B cell (primary cell): ENCODE data around the gene GRID2.

Experiments used
- EZH2 ChIP-seq: IDR thresholded peaks from 2 replicates; pipeline ENCODE4 v1.6.1; 2012; ENCODE audit warnings: borderline replicate concordance, low read depth, mild to moderate bottlenecking, moderate library complexity, low read length; ENCODE audit not compliant: insufficient read depth, poor library complexity, severe bottlenecking
- TF ChIP-seq, protein P1 (sequence below): fragments of 200-600 bp; IDR thresholded peaks from one replicate; pipeline ENCODE4 v1.8.0; 2022; ENCODE audit warnings: antibody characterized with exemption, mild to moderate bottlenecking

DNA sequence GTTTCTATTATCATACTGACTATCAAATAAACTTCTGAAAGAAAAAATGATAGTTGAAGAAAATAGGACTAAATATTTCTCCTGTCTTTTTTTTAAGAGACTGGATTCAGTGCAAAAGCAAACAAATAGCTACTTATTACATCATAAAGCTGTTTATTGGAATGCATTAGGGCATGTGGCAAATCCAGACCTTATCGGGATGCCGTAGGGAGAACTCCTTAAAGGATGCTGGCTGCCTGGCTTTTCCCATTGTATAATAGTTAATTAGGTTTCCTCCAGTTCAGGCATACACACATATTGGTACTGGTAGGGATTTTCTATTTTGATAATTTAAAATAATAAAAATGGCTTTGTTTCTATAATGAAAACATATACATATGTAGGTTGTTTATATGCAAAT, 985.5 kb downstream of the GRID2 start:
- TF ChIP-seq, protein P1, sequence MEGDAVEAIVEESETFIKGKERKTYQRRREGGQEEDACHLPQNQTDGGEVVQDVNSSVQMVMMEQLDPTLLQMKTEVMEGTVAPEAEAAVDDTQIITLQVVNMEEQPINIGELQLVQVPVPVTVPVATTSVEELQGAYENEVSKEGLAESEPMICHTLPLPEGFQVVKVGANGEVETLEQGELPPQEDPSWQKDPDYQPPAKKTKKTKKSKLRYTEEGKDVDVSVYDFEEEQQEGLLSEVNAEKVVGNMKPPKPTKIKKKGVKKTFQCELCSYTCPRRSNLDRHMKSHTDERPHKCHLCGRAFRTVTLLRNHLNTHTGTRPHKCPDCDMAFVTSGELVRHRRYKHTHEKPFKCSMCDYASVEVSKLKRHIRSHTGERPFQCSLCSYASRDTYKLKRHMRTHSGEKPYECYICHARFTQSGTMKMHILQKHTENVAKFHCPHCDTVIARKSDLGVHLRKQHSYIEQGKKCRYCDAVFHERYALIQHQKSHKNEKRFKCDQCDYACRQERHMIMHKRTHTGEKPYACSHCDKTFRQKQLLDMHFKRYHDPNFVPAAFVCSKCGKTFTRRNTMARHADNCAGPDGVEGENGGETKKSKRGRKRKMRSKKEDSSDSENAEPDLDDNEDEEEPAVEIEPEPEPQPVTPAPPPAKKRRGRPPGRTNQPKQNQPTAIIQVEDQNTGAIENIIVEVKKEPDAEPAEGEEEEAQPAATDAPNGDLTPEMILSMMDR = no peak
- no peak for TF ChIP-seq EZH2
